IMR-90 (cell line): ENCODE data around the gene NR6A1. TPM values are rescaled to one million over a fixed set of nuclear protein-coding genes. Genes with fewer than 3 reads are reported as not detected.

Experiments used
- ATAC-seq: fragments of 200-7000 bp; cut with Tn5 transposase; 2 replicates; pipeline ENCODE4 v1.9.1; 2020; ENCODE audit warnings: low read depth, mild to moderate bottlenecking, moderate library complexity
- BruUV-seq: library from RNA; stranded (reverse); fragments of 400-500 nt; replicated peaks from 2 replicates; lab custom pipeline; 2021; lab: Mats Ljungman, UMichigan
- CTCF ChIA-PET: fragments of 300-600 bp; formaldehyde crosslinking; extraction: SDS; loops from one replicate; lab custom pipeline; 2021; ENCODE audit warnings: antibody characterized with exemption; lab: Yijun Ruan, JAX
- POLR2A ChIA-PET: fragments of 300-600 bp; sonication (Branson Sonifier 250); formaldehyde crosslinking; loops from one replicate; lab custom pipeline; 2022; ENCODE audit warnings: antibody characterized with exemption; ENCODE audit not compliant: unreplicated experiment; lab: Charles Lee
- DNase-seq: peaks from one replicate; pipeline ENCODE4 v3.0.0; 2013
- H2AFZ ChIP-seq: replicated peaks from 2 replicates; pipeline ENCODE3; 2013; ENCODE audit warnings: low read length, mild to moderate bottlenecking; ENCODE audit not compliant: poor library complexity
- H2AK5ac ChIP-seq: 2 replicates; pipeline ENCODE4 v1.6.1; 2013; ENCODE audit warnings: low read depth, low read length, inconsistent platforms
- H2AK9ac ChIP-seq: replicated peaks from 2 replicates; pipeline ENCODE3; 2013; ENCODE audit warnings: mild to moderate bottlenecking, low read depth, low read length, moderate library complexity; ENCODE audit not compliant: poor library complexity
- H2BK120ac ChIP-seq: 2 replicates; pipeline ENCODE4 v1.6.1; 2013; ENCODE audit warnings: low read depth, low read length, inconsistent platforms
- H2BK15ac ChIP-seq: 3 replicates; pipeline ENCODE4 v1.6.1; 2013; ENCODE audit warnings: low read depth, low read length, inconsistent platforms
- H2BK20ac ChIP-seq: 2 replicates; pipeline ENCODE4 v1.6.1; 2013; ENCODE audit warnings: low read depth, mild to moderate bottlenecking, inconsistent platforms, low read length, moderate library complexity
- H2BK5ac ChIP-seq: 2 replicates; pipeline ENCODE4 v1.6.1; 2013; ENCODE audit warnings: mild to moderate bottlenecking, low read depth, low read length, inconsistent platforms; ENCODE audit not compliant: poor library complexity, severe bottlenecking
- H3K14ac ChIP-seq: replicated peaks from 2 replicates; pipeline ENCODE4 v1.6.1; 2013; ENCODE audit warnings: low read depth, low read length, inconsistent platforms
- H3K18ac ChIP-seq: 2 replicates; pipeline ENCODE4 v1.6.1; 2013; ENCODE audit warnings: low read depth, low read length, control low read depth
- H3K23ac ChIP-seq: 2 replicates; pipeline ENCODE4 v1.6.1; 2013; ENCODE audit warnings: low read depth, low read length, inconsistent platforms
- H3K27ac ChIP-seq: 2 replicates; pipeline ENCODE4 v1.5.1; 2013; ENCODE audit warnings: mild to moderate bottlenecking, control low read depth, low read length; ENCODE audit not compliant: insufficient read depth
- H3K27me3 ChIP-seq: 2 replicates; pipeline ENCODE4 v1.6.1; 2013; ENCODE audit warnings: low read length; ENCODE audit not compliant: control insufficient read depth, insufficient read depth
- H3K36me3 ChIP-seq: 2 replicates; pipeline ENCODE4 v1.6.1; 2013; ENCODE audit warnings: low read length, mixed read lengths; ENCODE audit not compliant: control insufficient read depth, insufficient read depth
- H3K4ac ChIP-seq: 2 replicates; pipeline ENCODE4 v1.6.1; 2013; ENCODE audit warnings: low read depth, low read length, inconsistent platforms
- H3K4me1 ChIP-seq: 2 replicates; pipeline ENCODE4 v1.6.1; 2013; ENCODE audit warnings: low read length, mixed read lengths; ENCODE audit not compliant: control insufficient read depth, insufficient read depth
- H3K4me2 ChIP-seq: 2 replicates; pipeline ENCODE4 v1.6.1; 2013; ENCODE audit warnings: low read depth, mild to moderate bottlenecking, control low read depth, low read length, moderate library complexity
- H3K4me3 ChIP-seq: 2 replicates; pipeline ENCODE4 v1.5.1; 2013; ENCODE audit warnings: low read depth, mild to moderate bottlenecking, control low read depth, low read length, moderate library complexity; ENCODE audit not compliant: insufficient read depth
- H3K56ac ChIP-seq: 2 replicates; pipeline ENCODE4 v1.6.1; 2013; ENCODE audit warnings: low read length, inconsistent platforms; ENCODE audit not compliant: insufficient read depth; ENCODE audit errors: extremely low read depth
- H3K79me1 ChIP-seq, 2 experiments: 2 replicates each; pipeline ENCODE4 v1.6.1; 2013; ENCODE audit warnings: low read length in 2 of 2, inconsistent platforms in 1 of 2, low read depth in 1 of 2
- H3K9ac ChIP-seq: 2 replicates; pipeline ENCODE4 v1.6.1; 2013; ENCODE audit warnings: low read depth, low read length, control low read depth
- H3K9me1 ChIP-seq: 2 replicates; pipeline ENCODE4 v1.6.1; 2013; ENCODE audit warnings: low read length, inconsistent platforms; ENCODE audit not compliant: insufficient read depth
- H3K9me3 ChIP-seq: 2 replicates; pipeline ENCODE4 v1.6.1; 2013; ENCODE audit warnings: low read length; ENCODE audit not compliant: control insufficient read depth, insufficient read depth
- H4K20me1 ChIP-seq: 2 replicates; pipeline ENCODE4 v1.6.1; 2013; ENCODE audit warnings: low read length, inconsistent platforms; ENCODE audit not compliant: insufficient read depth
- H4K5ac ChIP-seq: 2 replicates; pipeline ENCODE4 v1.6.1; 2013; ENCODE audit warnings: mild to moderate bottlenecking, low read depth, low read length, control low read depth
- H4K8ac ChIP-seq, 2 experiments: 2 replicates each; pipeline ENCODE4 v1.6.1; 2013; ENCODE audit warnings: low read depth in 2 of 2, low read length in 2 of 2, control low read depth in 1 of 2, inconsistent platforms in 1 of 2
- H4K91ac ChIP-seq: 2 replicates; pipeline ENCODE4 v1.6.1; 2013; ENCODE audit warnings: low read depth, low read length, inconsistent platforms; ENCODE audit not compliant: insufficient read depth
- BHLHE40 ChIP-seq: fragments of 150-350 bp; IDR thresholded peaks from 2 replicates; pipeline ENCODE4 v1.6.1; 2016; ENCODE audit warnings: mild to moderate bottlenecking, low read depth, low read length
- CEBPB ChIP-seq: IDR thresholded peaks from 2 replicates; pipeline ENCODE4 v1.6.1; 2012; ENCODE audit warnings: low read depth, low read length, improper control_type of control experiment
- CHD1 ChIP-seq: IDR thresholded peaks from 2 replicates; pipeline ENCODE4 v1.6.1; 2012; ENCODE audit warnings: low read depth, low read length, improper control_type of control experiment
- FOS ChIP-seq: fragments of 150-350 bp; IDR thresholded peaks from 2 replicates; pipeline ENCODE4 v1.6.1; 2016; ENCODE audit warnings: low read depth, low read length
- MAFK ChIP-seq: IDR thresholded peaks from 2 replicates; pipeline ENCODE4 v1.6.1; 2012; ENCODE audit warnings: low read depth, low read length, improper control_type of control experiment
- MAZ ChIP-seq: IDR thresholded peaks from 2 replicates; pipeline ENCODE4 v1.6.1; 2012; ENCODE audit warnings: low read depth, mild to moderate bottlenecking, low read length, improper control_type of control experiment, moderate library complexity, borderline replicate concordance
- MXI1 ChIP-seq: IDR thresholded peaks from 2 replicates; pipeline ENCODE4 v1.6.1; 2012; ENCODE audit warnings: low read depth, mild to moderate bottlenecking, low read length, moderate library complexity, borderline replicate concordance
- NFE2L2 ChIP-seq: fragments of 150-350 bp; IDR thresholded peaks from 2 replicates; pipeline ENCODE4 v1.6.1; 2016; ENCODE audit warnings: low read depth, mild to moderate bottlenecking, low read length
- RAD21 ChIP-seq: IDR thresholded peaks from 2 replicates; pipeline ENCODE4 v1.6.1; 2012; ENCODE audit warnings: low read length, improper control_type of control experiment
- RFX5 ChIP-seq: IDR thresholded peaks from 2 replicates; pipeline ENCODE4 v1.8.0; 2012; ENCODE audit warnings: low read depth, mild to moderate bottlenecking, low read length, moderate library complexity
- SMC3 ChIP-seq: fragments of 150-350 bp; IDR thresholded peaks from 2 replicates; pipeline ENCODE4 v1.6.1; 2016; ENCODE audit warnings: low read depth, mild to moderate bottlenecking, antibody characterized with exemption, low read length, moderate library complexity
- USF2 ChIP-seq: fragments of 150-350 bp; IDR thresholded peaks from 2 replicates; pipeline ENCODE4 v1.6.1; 2017; ENCODE audit warnings: mild to moderate bottlenecking, antibody characterized with exemption, low read length, low read depth
- WGBS, 2 experiments: methylation state at CpG; one replicate each; pipeline versions ENCODE4 v1.1.5 to v1.1.7; 2013; ENCODE audit warnings: missing lambda C conversion rate in 2 of 2; ENCODE audit not compliant: insufficient read length in 1 of 2; ENCODE audit errors: extremely low coverage in 2 of 2; 5-methylcytosine and 5-hydroxymethylcytosine counted together
- dilution Hi-C: fragments of 300-500 bp; cut with HindIII; formaldehyde crosslinking; loops from one replicate; pipeline ENCODE4 v1.14.3; 2018; ENCODE audit warnings: low sequenced_read_pairs; ENCODE audit not compliant: unreplicated experiment
- in situ Hi-C: fragments of 300-500 bp; cut with MboI; formaldehyde crosslinking; loops from 3 replicates; pipeline ENCODE4 v1.14.3; 2019; ENCODE audit warnings: low sequenced_read_pairs, inconsistent platforms, mixed read lengths
- intact Hi-C: fragments of 100-400 bp; cut with micrococcal nuclease; formaldehyde crosslinking; loops from 2 replicates; pipeline ENCODE4 v1.10.0; 2022
- polyA plus RNA-seq, 3 experiments: library from polyadenylated mRNA; depleted of rRNA; stranded (reverse); fragments of >200 nt; gene quantifications; 2 replicates each; pipeline ENCODE4 v1.2.3, GENCODE V29; 2012; ENCODE audit warnings: low replicate concordance in 1 of 3
- total RNA-seq: library from RNA; depleted of rRNA; stranded (reverse); fragments of >200 nt; gene quantifications from 2 replicates; pipeline ENCODE4 v1.2.3, GENCODE V29; 2012

The NR6A1 gene
- total and polyA plus RNA-seq, 2 of the 4 experiments (the other 2 are of a cell fraction): 0.14 to 0.36 TPM

DNA sequence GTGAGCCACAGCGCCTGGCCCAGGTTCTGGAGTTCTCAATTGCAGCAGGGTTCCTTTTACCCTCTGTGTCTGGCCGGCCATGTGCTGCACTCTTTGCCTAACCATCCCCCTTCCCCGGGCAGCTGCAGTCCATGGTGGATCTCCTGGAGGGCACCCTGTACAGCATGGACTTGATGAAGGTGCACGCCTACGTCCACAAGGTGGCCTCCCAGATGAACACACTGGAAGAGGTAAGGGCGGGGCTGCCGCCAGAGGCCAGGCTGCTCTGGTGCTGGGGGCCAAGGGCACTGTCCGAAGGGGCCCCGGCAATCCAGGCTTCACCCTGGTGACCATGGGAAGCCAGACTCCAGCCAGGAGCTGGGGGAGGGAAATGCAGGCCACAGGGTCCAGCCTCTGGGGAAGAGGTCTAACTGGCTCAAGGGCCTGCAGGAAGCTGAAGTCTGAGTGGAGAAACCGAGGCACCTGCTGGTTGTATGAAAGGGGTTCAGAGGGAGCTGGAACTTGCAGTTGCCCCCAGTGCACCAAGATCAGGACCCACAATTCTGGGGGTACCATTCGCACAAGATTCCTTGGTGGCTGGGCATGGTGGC lies 23.9 kb upstream of the NR6A1 start:
- Histone ChIP-seq H2AK5ac (no peak overlapping the region), H4K91ac (no peak overlapping the region), H3K27ac (no peak overlapping the region), H3K4me3 (no peak overlapping the region), H3K56ac (no peak overlapping the region), H3K36me3 (peaks cover 7% of the 10 kb centered on the region; the same call in 1 of the 2 replicates), H3K14ac (no peak overlapping the region), H3K9me1 (no peaks in the 10 kb centered on the region; the same call in 1 of the 2 replicates), H4K8ac (no peak overlapping the region), H2BK15ac (no peak overlapping the region), H2BK5ac (no peak overlapping the region), H4K20me1 (no peaks in the 10 kb centered on the region), H3K79me1 (no peaks in the 10 kb centered on the region), H3K23ac (no peak overlapping the region), H3K4me2 (no peak overlapping the region), H3K9ac (no peak overlapping the region), H3K18ac (no peak overlapping the region), H3K4me1 (peaks cover 16% of the 10 kb centered on the region; the same call in 1 of the 2 replicates), H3K9me3 (no peaks in the 10 kb centered on the region), H3K27me3 (no peaks in the 10 kb centered on the region), H2AFZ (no peak overlapping the region), H2BK120ac (no peak overlapping the region), H2BK20ac (no peak overlapping the region), H2AK9ac (no peak overlapping the region), H3K4ac (no peak overlapping the region), H4K5ac (no peak overlapping the region)
- ATAC-seq (no peak), DNase-seq (no peak)
- in situ Hi-C loops: no loop called here
- WGBS, 2 experiments: 78% methylated on average over 3 of the region's 11 CpGs; no CpG with 5 or more reads in 1 of the 2 experiments
- POLR2A ChIA-PET: no interaction called here
- TF ChIP-seq CHD1: no peak
- TF ChIP-seq FOS: no peak
- no peak for TF ChIP-seq RFX5
- no peak for TF ChIP-seq RAD21
- TF ChIP-seq USF2: no peak
- TF ChIP-seq MAFK: no peak
- no peak for TF ChIP-seq MAZ
- TF ChIP-seq BHLHE40: no peak
- TF ChIP-seq SMC3: no peak
- no peak for TF ChIP-seq CEBPB
- TF ChIP-seq NFE2L2: no peak
- no peak for TF ChIP-seq MXI1
- no TSS peak for BruUV-seq
- CTCF ChIA-PET: interaction anchor here (1.2 to 1.3 kb wide), 2 partner anchors 19 to 57 kb away, joined by 3 to 5 read pairs; partner anchors contain the start of gene OLFML2A
- intact Hi-C loops: no loop called here
- dilution Hi-C loops: no loop called here
